Measurements from ENCODE around the gene CCNA1.

GRCh38 chr13:36453516-36453915 is 21.2 kb downstream of the CCNA1 start:
- TF ChIP-seq POLR2A (IDR thresholded peaks at IDR 0.05): no peak
- no peak for TF ChIP-seq CTCF (IDR thresholded peaks at IDR 0.05)

Data from lower leg skin (tissue), 3 donors.